Ovary (tissue), 3 donors: ENCODE measurements around the gene TLR6.

Experiments used
- CTCF ChIP-seq, 3 donors: fragments of 450-650 bp in 2 of 3; fragments of 200-600 bp in 1 of 3; IDR thresholded peaks; one replicate each; pipeline versions ENCODE4 v1.5.1 to v1.8.0; 2016 to 2022; ENCODE audit warnings: antibody characterized with exemption in 3 of 3, mild to moderate bottlenecking in 1 of 3
- EP300 ChIP-seq: sonication (generic); formaldehyde crosslinking; IDR thresholded peaks from one replicate; pipeline ENCODE4 v1.6.1; 2017; ENCODE audit warnings: antibody characterized with exemption
- POLR2A ChIP-seq: fragments of 450-650 bp; IDR thresholded peaks from one replicate; pipeline ENCODE4 v1.6.1; 2017; ENCODE audit warnings: antibody characterized with exemption, mild to moderate bottlenecking, moderate library complexity
- donor health status: DM: no; HTN: no; CAD: no.

- TF ChIP-seq CTCF (IDR thresholded peaks at IDR 0.05) (no peak), EP300 (no peak), POLR2A (no peak)
Measured at GRCh38 chr4:38818441-38818976, 38.1 kb downstream of the TLR6 start.
